HG03103 (cell line): ENCODE measurements around the gene USP34.
A peak's percentile ranks its signal among the peaks of the same experiment; 100 is the strongest.
"Not testable (repeated sequence)": the region's sequence is repeated elsewhere in the genome, so short reads cannot be mapped to it uniquely, and the experiment has no call there.

Experiments used
- ATAC-seq: cut with Tn5 transposase; IDR thresholded peaks from one replicate; pipeline ENCODE4 v1.9.1; 2021; ENCODE audit warnings: low read depth; ENCODE audit not compliant: unreplicated experiment

USP34 gene

DNA sequence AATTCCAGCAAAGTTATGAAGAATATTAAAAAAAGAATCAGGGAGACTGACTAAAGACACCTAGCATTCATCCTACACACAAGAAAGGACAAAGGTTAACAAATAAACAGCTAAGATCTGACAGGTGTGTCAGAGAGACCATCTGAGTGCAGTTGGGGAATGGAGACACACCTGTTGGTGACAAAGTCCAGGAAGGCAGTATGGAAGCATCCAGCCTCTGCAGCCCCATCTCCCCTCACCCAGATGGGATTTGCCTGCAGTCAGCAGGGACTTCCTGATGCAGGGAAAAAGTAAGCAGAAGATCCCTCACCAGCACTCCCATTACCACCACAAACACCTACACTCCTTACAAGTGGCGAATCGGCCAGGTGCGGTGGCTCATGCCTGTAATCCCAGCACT is 37.9 kb downstream of the USP34 start:
- no peak for ATAC-seq

- ATAC-seq: no peak
These were observed 39.5 kb downstream of the USP34 start for GRCh38 chr2:61431345-61431744.

- ATAC-seq: peak; percentile 53
These were observed 44.5 kb downstream of the USP34 start for GRCh38 chr2:61426267-61426897.

GRCh38 chr2:61425605-61426155 is 45.2 kb downstream of the USP34 start:
- no peak for ATAC-seq

DNA sequence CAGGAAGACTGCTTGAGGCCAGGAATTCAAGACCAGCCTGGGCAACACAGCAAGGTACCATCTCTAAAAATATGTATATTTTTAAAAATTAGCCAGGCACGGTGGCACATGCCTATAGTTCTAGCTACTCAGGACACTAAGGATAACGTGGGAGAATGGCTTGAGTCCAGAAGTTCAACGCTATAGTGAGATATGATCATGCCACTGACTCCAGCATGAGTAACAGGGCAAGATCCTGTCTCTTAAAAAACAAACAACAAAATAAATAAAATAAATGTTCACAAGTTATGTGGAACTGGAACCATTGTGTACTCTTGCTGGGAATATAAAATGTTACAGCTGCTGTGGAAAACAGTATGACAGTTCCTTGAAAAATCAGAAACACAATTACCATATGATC is 47.2 kb downstream of the USP34 start:
- ATAC-seq: no peak

GRCh38 chr2:61421611-61422010 is 49.3 kb downstream of the USP34 start:
- ATAC-seq: no peak

- no peak for ATAC-seq
These were observed 49.8 kb downstream of the USP34 start for GRCh38 chr2:61420991-61421544.

DNA sequence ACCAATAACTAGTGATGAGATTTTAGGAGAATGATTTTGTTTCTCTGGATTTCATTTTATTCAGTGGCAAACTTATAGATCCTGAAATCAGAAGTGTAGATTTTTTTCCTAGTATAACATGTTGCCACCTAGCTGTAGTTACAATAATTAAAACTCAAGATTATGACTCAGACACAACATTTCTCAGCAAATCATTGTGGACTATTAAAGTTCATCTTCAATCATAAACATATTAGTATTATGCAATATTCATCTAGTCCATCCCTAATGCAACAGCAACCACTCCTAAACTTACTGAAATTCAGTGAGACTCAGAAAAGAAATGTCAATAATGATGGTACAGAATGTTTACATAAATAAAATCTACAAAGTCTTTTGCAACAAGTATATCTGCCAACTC is 51.3 kb downstream of the USP34 start:
- ATAC-seq: no peak

- no peak for ATAC-seq
These were observed 51.8 kb downstream of the USP34 start for GRCh38 chr2:61419129-61419528.

DNA sequence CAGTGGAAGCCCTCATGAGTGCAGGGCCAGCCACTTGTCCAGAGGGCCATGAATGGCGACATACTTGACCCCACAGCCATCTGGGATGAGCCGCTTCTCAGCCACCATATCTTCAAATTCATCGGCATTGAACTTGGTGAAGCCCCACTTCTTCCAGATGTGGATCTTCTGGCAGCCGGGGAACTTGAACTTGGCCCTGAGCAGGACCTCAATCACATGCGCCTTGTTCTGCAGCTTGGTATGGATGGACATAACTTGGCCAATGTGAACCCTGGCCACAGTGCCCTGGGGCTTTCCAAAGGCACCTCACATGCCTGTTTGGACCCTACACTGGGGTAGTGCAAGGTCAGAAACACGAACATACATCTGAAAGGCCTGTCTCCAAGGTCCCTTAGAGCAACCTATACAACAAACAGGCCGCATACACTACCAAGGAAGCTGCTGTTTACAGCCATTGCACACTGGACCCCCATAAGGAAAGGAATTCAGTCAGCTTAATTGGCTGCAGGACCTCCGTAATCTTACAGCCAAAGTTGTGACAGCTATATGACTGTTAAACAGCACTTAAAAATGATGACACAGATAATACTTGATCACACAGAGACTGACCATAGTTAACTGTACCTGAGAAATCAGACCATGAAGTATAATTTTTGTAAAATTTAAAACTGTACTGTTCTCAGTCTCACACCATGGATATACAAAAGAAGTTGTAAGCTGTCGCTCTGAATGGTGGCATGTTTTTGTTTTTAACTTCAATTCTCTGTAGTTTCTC is 53.8 kb downstream of the USP34 start:
- ATAC-seq: no peak

DNA sequence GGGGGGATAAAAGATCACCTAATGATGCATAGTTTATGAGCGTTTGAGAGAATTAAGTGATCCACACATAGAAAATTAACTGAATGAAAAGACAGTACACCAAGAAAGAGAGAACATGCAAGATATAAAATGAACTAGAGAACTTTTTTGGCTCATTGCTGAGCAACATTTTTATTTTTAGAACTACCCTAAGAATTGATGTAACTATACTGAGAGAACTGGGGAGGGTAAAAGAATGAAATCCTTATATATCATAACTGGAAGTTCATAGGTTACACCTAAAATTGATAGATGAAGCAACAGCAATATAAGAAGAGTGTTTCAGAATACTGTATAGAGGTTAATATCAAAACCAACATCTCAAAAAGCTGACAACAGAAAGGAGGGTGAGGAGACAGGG is 55.6 kb downstream of the USP34 start:
- no peak for ATAC-seq

- no peak for ATAC-seq
These were observed 56.2 kb downstream of the USP34 start for GRCh38 chr2:61414674-61415073.

- ATAC-seq: no peak
These were observed 59.8 kb downstream of the USP34 start for GRCh38 chr2:61411109-61411508.

DNA sequence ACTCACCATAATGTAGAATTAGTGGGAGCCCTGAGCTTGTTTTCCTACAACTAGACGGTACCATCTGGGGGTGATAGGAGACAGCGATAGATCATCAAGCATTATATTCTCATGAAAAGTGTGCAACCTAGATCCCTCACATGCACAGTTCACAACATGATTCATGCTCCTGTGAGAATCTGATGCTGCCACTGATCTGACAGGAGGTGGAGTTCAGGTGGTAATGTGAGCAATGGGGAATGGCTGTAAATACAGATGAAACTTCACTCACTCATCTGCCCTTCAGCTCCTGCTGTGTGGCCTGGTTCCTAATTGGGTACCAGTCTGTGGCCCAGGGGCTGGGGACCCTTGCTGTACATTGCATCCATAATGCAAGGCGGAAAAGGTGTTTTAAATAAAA is 60.7 kb downstream of the USP34 start:
- no peak for ATAC-seq

DNA sequence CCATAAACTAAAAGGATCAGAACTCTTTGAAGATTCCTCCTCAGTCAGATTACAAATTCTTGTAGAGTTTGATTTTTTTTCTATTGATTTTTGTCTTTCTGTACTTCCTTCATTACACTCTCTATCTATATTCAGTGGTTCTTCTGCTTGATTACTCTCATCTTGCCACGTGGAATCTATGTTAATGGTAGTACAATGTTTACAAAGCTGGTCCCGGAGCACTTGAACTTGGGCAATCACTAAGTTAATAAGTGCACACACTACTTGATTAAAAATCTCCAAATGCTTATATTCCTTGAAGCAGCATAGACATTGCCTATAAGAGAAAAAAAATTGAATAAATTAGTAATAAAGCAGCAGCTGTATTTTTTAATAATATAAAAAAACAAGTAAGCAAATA is 65.1 kb downstream of the USP34 start:
- ATAC-seq: no peak

- no peak for ATAC-seq
These were observed 66.4 kb downstream of the USP34 start for GRCh38 chr2:61404438-61404837.

DNA sequence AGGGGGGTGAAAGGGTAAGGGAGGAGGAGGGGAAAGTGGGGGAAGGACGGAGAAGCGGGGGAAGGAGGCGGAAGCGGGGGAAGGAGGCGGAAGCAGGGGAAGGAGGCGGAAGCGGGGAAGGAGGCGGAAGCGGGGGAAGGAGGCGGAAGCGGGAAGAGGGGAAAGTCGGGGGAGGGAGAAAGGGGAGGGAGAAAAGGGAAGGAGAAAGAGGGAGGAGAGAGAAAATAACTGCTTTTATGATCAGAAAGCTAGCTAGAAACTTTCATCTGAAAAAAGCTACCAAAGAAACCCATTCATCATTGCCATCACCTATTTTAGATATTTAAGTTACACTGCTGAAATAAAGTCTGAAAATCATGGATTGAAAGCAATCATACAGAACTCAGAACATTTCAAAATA is 72.5 kb downstream of the USP34 start:
- no peak for ATAC-seq

DNA sequence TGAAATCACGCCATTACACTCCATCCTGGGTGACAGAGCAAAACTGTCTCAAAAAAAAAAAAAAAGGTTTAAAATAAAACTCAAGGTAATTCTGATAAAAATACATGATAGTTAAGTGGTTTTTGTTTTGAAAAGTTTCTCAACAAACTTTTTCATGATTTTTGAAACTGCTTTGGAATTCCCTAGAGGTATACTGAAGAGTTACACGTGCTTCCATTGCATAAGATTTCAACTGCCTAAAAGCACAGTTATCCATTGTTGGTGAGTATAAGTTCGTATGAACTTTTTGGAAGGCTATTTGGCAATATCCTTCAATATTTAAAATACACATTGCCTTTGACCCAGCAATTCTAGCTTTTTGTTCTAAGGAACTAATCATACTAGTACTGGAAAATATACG is 74.9 kb downstream of the USP34 start:
- ATAC-seq: no peak

GRCh38 chr2:61387588-61387987 is 83.3 kb downstream of the USP34 start:
- ATAC-seq: not testable (repeated sequence)

- not testable (repeated sequence) for ATAC-seq
These were observed 90.0 kb downstream of the USP34 start for GRCh38 chr2:61380882-61381197.

- ATAC-seq: no peak
These were observed 90.6 kb downstream of the USP34 start for GRCh38 chr2:61380056-61380881.
